GM18520 (cell line): ENCODE measurements around the gene HCFC2.

Experiments used
- ATAC-seq: cut with Tn5 transposase; IDR thresholded peaks from one replicate; pipeline ENCODE4 v1.9.1; 2021; ENCODE audit not compliant: unreplicated experiment

The HCFC2 gene

DNA sequence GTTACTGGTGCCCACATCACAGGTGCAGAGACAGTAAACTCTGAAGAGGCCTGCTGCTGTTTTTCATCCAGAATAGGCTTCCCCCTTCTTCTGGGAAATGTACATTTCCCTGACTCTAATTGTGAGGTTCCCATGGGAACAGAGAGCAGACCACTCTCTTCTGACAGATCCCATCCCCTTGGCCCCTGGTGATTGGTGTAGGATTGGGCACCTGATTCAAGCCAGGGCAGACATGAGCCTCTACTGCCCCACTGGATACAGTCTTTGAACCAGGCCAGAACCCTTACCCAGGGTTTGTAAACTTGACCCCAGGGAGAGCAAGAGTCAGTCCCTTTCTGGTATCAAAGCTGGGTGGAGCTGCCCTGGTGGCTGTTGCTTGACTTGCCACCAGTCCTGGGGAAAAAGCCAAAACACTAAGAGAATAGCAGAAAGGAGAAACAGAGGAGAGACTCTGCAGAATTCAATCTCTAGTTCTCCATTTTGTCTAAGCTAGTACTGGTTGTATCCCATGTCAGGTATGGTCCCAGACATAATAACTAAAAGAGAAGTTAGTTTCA, 88.4 kb downstream of the HCFC2 start:
- ATAC-seq: no peak

DNA sequence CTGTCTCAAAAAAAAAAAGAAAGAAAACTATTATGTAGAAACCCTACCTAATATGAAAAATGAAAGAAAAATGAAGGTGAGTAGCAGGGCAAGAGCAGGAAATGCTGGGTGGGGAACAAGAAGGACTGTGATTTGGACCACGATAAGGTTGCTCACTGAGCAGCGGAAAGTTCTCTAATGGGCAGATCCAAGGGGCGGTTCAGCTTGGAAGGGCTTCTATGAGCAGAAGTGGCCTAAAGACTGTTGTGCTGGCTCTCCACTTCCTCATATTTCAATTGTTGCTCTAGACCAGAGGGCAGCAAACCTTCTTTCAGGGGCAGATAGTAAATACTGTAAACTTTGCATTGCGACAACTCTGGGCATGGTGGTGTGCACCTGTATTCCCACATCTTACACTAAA, 90.0 kb downstream of the HCFC2 start:
- no peak for ATAC-seq

DNA sequence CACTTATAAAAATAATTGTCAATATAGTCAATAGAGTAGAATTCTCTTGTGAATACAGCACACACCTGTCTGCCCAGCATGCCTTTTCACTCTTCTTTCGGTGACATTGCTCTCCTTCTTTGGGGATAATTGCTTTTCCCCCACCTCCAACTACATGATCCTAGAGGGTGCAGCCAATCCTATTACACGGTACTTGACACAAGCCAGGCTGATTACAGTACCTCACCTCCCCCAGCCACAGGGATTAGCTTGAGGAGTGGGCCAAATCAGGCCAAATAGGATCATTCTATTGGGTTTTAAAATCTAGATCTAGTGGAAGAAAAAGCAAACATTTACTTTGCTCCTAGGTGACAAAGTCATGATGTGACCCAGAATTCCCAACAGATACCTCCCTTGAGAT, 90.5 kb downstream of the HCFC2 start:
- no peak for ATAC-seq
